A549 treated with AZD9567 at 1 μM for 4 hours (cell line): ENCODE data around the gene NIFK. TPM values are rescaled to one million over a fixed set of nuclear protein-coding genes. Genes with fewer than 3 reads are reported as not detected.

Experiments
- total RNA-seq: library from RNA; stranded (reverse); fragments of 200-300 nt; extraction: Qiagen RNA extraction; gene quantifications from 5 replicates; pipeline ENCODE4 v1.2.3, GENCODE V29; 2022; ENCODE audit not compliant: insufficient read depth

Gene NIFK
- total RNA-seq: 67.8 to 78.0 TPM (median 70.4 TPM) in 5 replicates

GRCh38 chr2:121736462-121737336 is at the start of gene NIFK:
Gene NIFK, minus strand, starts transcription at chr2:121736875. Its CDS starts 25 bp downstream, at chr2:121736850.

GRCh38 chr2:121755237-121756111 is 18.8 kb upstream of the NIFK start, which contains the start of gene TSN:
Gene TSN, plus strand, starts transcription at chr2:121755651. Its CDS starts 129 bp downstream, at chr2:121755780.

Other genes with a start within 250 kb of the NIFK start
- gene RNU4ATAC, start 206.0 kb downstream of the NIFK start, total RNA-seq: not detected in 5 replicates
- gene CLASP1, start 87.4 kb downstream of the NIFK start, total RNA-seq: 14.7 to 19.0 TPM (median 18.0 TPM) in 5 replicates
- 59.8 to 68.0 TPM (median 61.5 TPM) in 5 replicates for gene TSN, start 18.8 kb upstream of the NIFK start, total RNA-seq